K562 (cell line): ENCODE results near the gene NOC4L. TPM values are rescaled to one million over a fixed set of nuclear protein-coding genes. Genes with fewer than 3 reads are reported as not detected.

Experiments used
- CREB3L1 ChIP-seq: fragments of 450-650 bp; IDR thresholded peaks from 2 replicates; pipeline ENCODE4 v1.6.1; 2014; ENCODE audit warnings: low read depth, mild to moderate bottlenecking, moderate library complexity, borderline replicate concordance
- CREM ChIP-seq: IDR thresholded peaks from 2 replicates; pipeline ENCODE4 v1.6.1; 2014; ENCODE audit warnings: antibody characterized with exemption, low read depth
- FOXJ3 ChIP-seq: sonication (generic); formaldehyde crosslinking; IDR thresholded peaks from 2 replicates; pipeline ENCODE4 v1.4.0; 2020; ENCODE audit warnings: mild to moderate bottlenecking, missing genetic modification reagents
- IFI16 ChIP-seq: fragments of 250-450 bp; sonication (Bioruptor Pico); IDR thresholded peaks from 2 replicates; pipeline ENCODE4 v2.1.2; 2022; ENCODE audit warnings: mild to moderate bottlenecking, inconsistent platforms
- ILK ChIP-seq: fragments of 450-650 bp; IDR thresholded peaks from 2 replicates; pipeline ENCODE4 v1.6.1; 2016; ENCODE audit warnings: missing genetic modification characterization, low read depth, mild to moderate bottlenecking, missing compliant biosample characterization, moderate library complexity, borderline replicate concordance
- KLF13 ChIP-seq: fragments of 450-650 bp; IDR thresholded peaks from 2 replicates; pipeline ENCODE4 v1.6.1; 2016; ENCODE audit warnings: missing genetic modification characterization, low read depth, mild to moderate bottlenecking, missing compliant biosample characterization, moderate library complexity, borderline replicate concordance
- MAFF ChIP-seq: IDR thresholded peaks from 2 replicates; pipeline ENCODE4 v1.6.1; 2012; ENCODE audit warnings: low read length, improper control_type of control experiment
- MAFG ChIP-seq: fragments of 450-650 bp; conservative IDR thresholded peaks from 2 replicates; pipeline ENCODE4 v1.6.1; 2016; ENCODE audit warnings: missing genetic modification characterization, missing compliant biosample characterization
- MAZ ChIP-seq, 2 experiments: fragments of 450-650 bp in 1 of 2; sonication (generic) in 1 of 2; formaldehyde crosslinking; IDR thresholded peaks in 1 of 2; conservative IDR thresholded peaks in 1 of 2; 2 replicates each; pipeline versions ENCODE4 v1.4.0 to v1.5.0; 2020; ENCODE audit warnings: mild to moderate bottlenecking in 1 of 2, missing genetic modification reagents in 1 of 2
- MECOM ChIP-seq: fragments of 250-450 bp; sonication (Bioruptor Pico); IDR thresholded peaks from 2 replicates; pipeline ENCODE4 v1.8.0; 2022; ENCODE audit warnings: inconsistent platforms
- NFRKB ChIP-seq: fragments of 450-650 bp; IDR thresholded peaks from 2 replicates; pipeline ENCODE4 v1.6.1; 2016; ENCODE audit warnings: low read depth
- NR2C1 ChIP-seq, 2 experiments: fragments of 450-650 bp; IDR thresholded peaks; 2 replicates each; pipeline ENCODE4 v1.6.1; 2017; ENCODE audit warnings: mild to moderate bottlenecking in 2 of 2, antibody characterized with exemption in 1 of 2, inconsistent platforms in 1 of 2, missing compliant biosample characterization in 1 of 2, missing genetic modification characterization in 1 of 2
- PHF21A ChIP-seq: fragments of 450-650 bp; IDR thresholded peaks from 2 replicates; pipeline ENCODE4 v1.6.1; 2017; ENCODE audit warnings: low read depth, borderline replicate concordance
- PML ChIP-seq: IDR thresholded peaks from 2 replicates; pipeline ENCODE4 v1.6.1; 2012; ENCODE audit warnings: low read length, inconsistent platforms
- POLR2AphosphoS2 ChIP-seq: IDR thresholded peaks from 2 replicates; pipeline ENCODE4 v1.6.1; 2012; ENCODE audit warnings: low read length, improper control_type of control experiment
- POLR2B ChIP-seq: fragments of 450-650 bp; IDR thresholded peaks from 2 replicates; pipeline ENCODE4 v1.6.1; 2018; ENCODE audit warnings: low read depth; ENCODE audit not compliant: partially characterized antibody
- PYGO2 ChIP-seq: fragments of 450-650 bp; IDR thresholded peaks from 2 replicates; pipeline ENCODE4 v1.6.1; 2016; ENCODE audit warnings: mild to moderate bottlenecking, missing genetic modification characterization, moderate library complexity, missing compliant biosample characterization
- SMAD1 ChIP-seq: fragments of 150-350 bp; IDR thresholded peaks from 2 replicates; pipeline ENCODE4 v1.6.1; 2014; ENCODE audit warnings: low read length, low read depth; ENCODE audit not compliant: partially characterized antibody
- SP2 ChIP-seq: IDR thresholded peaks from 2 replicates; pipeline ENCODE4 v1.6.1; 2011; ENCODE audit warnings: mild to moderate bottlenecking, low read depth, low read length, moderate library complexity; ENCODE audit not compliant: poor library complexity, severe bottlenecking; ENCODE audit errors: extremely low read depth
- TBP ChIP-seq: optimal IDR thresholded peaks from 2 replicates; pipeline ENCODE3; 2011; ENCODE audit warnings: low read depth, low read length, improper control_type of control experiment
- TEAD1 ChIP-seq, 2 experiments: fragments of 450-650 bp in 1 of 2; sonication (generic) in 1 of 2; formaldehyde crosslinking; IDR thresholded peaks; 2 replicates each; pipeline versions ENCODE4 v1.4.0 to v1.8.0; 2020 to 2022; ENCODE audit warnings: mild to moderate bottlenecking in 2 of 2, missing genetic modification reagents in 1 of 2
- TRIM28 ChIP-seq: fragments of 450-650 bp; IDR thresholded peaks from 2 replicates; pipeline ENCODE4 v1.6.1; 2017
- ZNF121 ChIP-seq: sonication (generic); formaldehyde crosslinking; conservative IDR thresholded peaks from 2 replicates; pipeline ENCODE4 v1.8.0; 2022; ENCODE audit warnings: missing genetic modification reagents
- ZNF143 ChIP-seq: sonication (generic); formaldehyde crosslinking; IDR thresholded peaks from 2 replicates; pipeline ENCODE4 v1.9.0; 2022; ENCODE audit warnings: mild to moderate bottlenecking, missing genetic modification reagents
- ZNF23 ChIP-seq: fragments of 250-450 bp; sonication (Bioruptor Pico); IDR thresholded peaks from 2 replicates; pipeline ENCODE4 v1.4.0; 2020; ENCODE audit warnings: mild to moderate bottlenecking
- ZNF311 ChIP-seq: fragments of 250-450 bp; sonication (Bioruptor Pico); IDR thresholded peaks from 2 replicates; pipeline ENCODE4 v1.4.0; 2020; ENCODE audit warnings: mild to moderate bottlenecking, moderate library complexity
- ZNF707 ChIP-seq: fragments of 250-450 bp; sonication (Bioruptor Pico); conservative IDR thresholded peaks from 2 replicates; pipeline ENCODE4 v1.8.0; 2022; ENCODE audit warnings: inconsistent platforms, mild to moderate bottlenecking, moderate library complexity
- polyA plus RNA-seq, 8 experiments: library from polyadenylated mRNA; depleted of rRNA in 4 of 8; stranded (reverse) in 5 of 8; unstranded in 3 of 8; fragments of >200 nt; fragmentation: Nextera tagmentation in 2 of 8; fragmentation: Illumina TruSeq in 1 of 8; extraction: Ambion mirVana in 2 of 8; extraction: Trizol in 1 of 8; gene quantifications; 2 replicates each; pipeline versions ENCODE4 v1.2.1 to v1.2.3, GENCODE V29; 2011 to 2014; ENCODE audit warnings: inconsistent platforms in 1 of 8, missing spikeins in 1 of 8
- total RNA-seq, 7 experiments: library from RNA; depleted of rRNA in 6 of 7; stranded (reverse); fragments of >200 nt in 6 of 7; fragmentation: Illumina TruSeq in 2 of 7; extraction: Trizol in 2 of 7; gene quantifications; 2 replicates each; pipeline versions ENCODE4 v1.2.1 to v1.2.3, GENCODE V29; 2011 to 2021; ENCODE audit warnings: low replicate concordance in 1 of 7
- TF ChIP-seq, protein P1 (sequence below): fragments of 450-650 bp; IDR thresholded peaks from 2 replicates; pipeline ENCODE4 v1.6.1; 2018; ENCODE audit warnings: mild to moderate bottlenecking, low read depth; ENCODE audit not compliant: partially characterized antibody
- TF ChIP-seq, protein P2 (sequence below): sonication (generic); formaldehyde crosslinking; IDR thresholded peaks from 2 replicates; pipeline ENCODE4 v1.8.0; 2022; ENCODE audit warnings: missing genetic modification reagents, mild to moderate bottlenecking, moderate library complexity, borderline replicate concordance

Gene NOC4L
- total and polyA plus RNA-seq, 9 of the 15 experiments (the other 6 are each of a cell fraction or from before 2014, with no cell fraction given), result 1.3 to 77.0 (median 20.0) TPM

DNA sequence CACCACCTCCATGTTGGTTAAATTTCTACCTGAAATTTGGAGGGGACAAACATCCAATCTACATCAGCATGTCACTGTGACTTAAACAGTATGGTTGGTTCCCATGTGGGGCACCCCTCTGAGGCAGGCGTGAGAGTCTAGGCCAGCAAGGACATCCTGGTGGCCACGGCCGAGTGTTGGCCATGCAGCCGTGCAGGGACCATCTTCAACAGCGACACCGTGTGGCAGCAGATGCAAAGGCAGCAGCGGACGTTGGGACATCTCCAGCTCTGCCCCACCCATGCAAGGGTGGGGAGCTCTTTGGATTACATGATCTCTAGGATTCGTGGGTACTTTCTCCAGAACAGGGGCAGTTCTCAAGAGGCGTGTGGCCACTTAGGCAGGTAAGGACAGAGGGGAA lies 49.8 kb downstream of the NOC4L start (continued):
- TF ChIP-seq POLR2B (no peak), PYGO2 (tag) (no peak), ZNF121 (CRISPR knock-in tag) (no peak), ZNF23 (CRISPR knock-in tag) (no peak), TRIM28 (peak; percentile 92), NR2C1 (IDR thresholded peaks at IDR 0.05) (no peak), NR2C1 (tag; IDR thresholded peaks at IDR 0.05) (no peak), MAFF (no peak), CREM (0 out of 2 replicates have a peak, but pooled peaks have one; percentile 40), MECOM (no peak), ZNF143 (no peak), CREB3L1 (no peak), POLR2AphosphoS2 (no peak), PHF21A (no peak), TEAD1 (CRISPR knock-in tag; IDR thresholded peaks at IDR 0.05) (no peak), IFI16 (no peak), MAZ (CRISPR knock-in tag; conservative IDR thresholded peaks at IDR 0.05 in 1 of 2, IDR thresholded peaks at IDR 0.05 in 1 of 2) (no peak), ZNF707 (CRISPR knock-in tag) (no peak), NFRKB (no peak), MAFG (tag) (no peak), ZNF311 (no peak), SP2 (no peak), SMAD1 (no peak), PML (no peak), TBP (no peak), KLF13 (tag) (no peak), ILK (tag) (no peak), FOXJ3 (no peak)
- TF ChIP-seq, protein P1, sequence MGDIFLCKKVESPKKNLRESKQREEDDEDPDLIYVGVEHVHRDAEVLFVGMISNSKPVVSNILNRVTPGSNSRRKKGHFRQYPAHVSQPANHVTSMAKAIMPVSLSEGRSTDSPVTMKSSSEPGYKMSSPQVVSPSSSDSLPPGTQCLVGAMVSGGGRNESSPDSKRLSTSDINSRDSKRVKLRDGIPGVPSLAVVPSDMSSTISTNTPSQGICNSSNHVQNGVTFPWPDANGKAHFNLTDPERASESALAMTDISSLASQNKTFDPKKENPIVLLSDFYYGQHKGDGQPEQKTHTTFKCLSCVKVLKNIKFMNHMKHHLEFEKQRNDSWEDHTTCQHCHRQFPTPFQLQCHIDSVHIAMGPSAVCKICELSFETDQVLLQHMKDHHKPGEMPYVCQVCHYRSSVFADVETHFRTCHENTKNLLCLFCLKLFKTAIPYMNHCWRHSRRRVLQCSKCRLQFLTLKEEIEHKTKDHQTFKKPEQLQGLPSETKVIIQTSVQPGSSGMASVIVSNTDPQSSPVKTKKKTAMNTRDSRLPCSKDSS, result peak; percentile 78
- TF ChIP-seq, protein P2, sequence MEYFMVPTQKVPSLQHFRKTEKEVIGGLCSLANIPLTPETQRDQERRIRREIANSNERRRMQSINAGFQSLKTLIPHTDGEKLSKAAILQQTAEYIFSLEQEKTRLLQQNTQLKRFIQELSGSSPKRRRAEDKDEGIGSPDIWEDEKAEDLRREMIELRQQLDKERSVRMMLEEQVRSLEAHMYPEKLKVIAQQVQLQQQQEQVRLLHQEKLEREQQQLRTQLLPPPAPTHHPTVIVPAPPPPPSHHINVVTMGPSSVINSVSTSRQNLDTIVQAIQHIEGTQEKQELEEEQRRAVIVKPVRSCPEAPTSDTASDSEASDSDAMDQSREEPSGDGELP (CRISPR knock-in tag), result peak; percentile 33; the same call in 1 of the 2 replicates
